PC-9 (cell line): ENCODE data around the gene TCEAL1. TPM values are rescaled to one million over a fixed set of nuclear protein-coding genes. Genes with fewer than 3 reads are reported as not detected.

Source experiments
- BruUV-seq: library from RNA; stranded (reverse); fragments of 400-500 nt; replicated peaks from 2 replicates; lab custom pipeline; 2021; lab: Mats Ljungman, UMichigan
- CTCF ChIA-PET: fragments of 300-600 bp; sonication (Branson Sonifier 250); formaldehyde crosslinking; loops from one replicate; lab custom pipeline; 2022; ENCODE audit warnings: antibody characterized with exemption; lab: Charles Lee
- POLR2A ChIA-PET: fragments of 300-600 bp; sonication (Branson Sonifier 250); formaldehyde crosslinking; loops from one replicate; lab custom pipeline; 2022; ENCODE audit warnings: antibody characterized with exemption; ENCODE audit not compliant: unreplicated experiment; lab: Charles Lee
- DNase-seq, 2 experiments: peaks; one replicate each; pipeline versions ENCODE4 v3.0.0 to v3.0.0-alpha.2; 2015 to 2022; ENCODE audit warnings: mixed read lengths in 1 of 2
- H2AFZ ChIP-seq: fragments of 200-600 bp; sonication (generic); 2 replicates; pipeline ENCODE4 v1.8.1; 2017; ENCODE audit warnings: antibody characterized with exemption
- H3F3A ChIP-seq: fragments of 200-600 bp; sonication (generic); 2 replicates; pipeline ENCODE4 v1.8.1; 2017; ENCODE audit warnings: antibody characterized with exemption, mild to moderate bottlenecking, low read depth; ENCODE audit not compliant: insufficient read depth
- H3K27ac ChIP-seq: fragments of 200-600 bp; sonication (generic); 2 replicates; pipeline ENCODE4 v1.6.1; 2016; ENCODE audit warnings: mixed run types
- H3K27me3 ChIP-seq: fragments of 200-600 bp; sonication (generic); 2 replicates; pipeline ENCODE4 v1.6.1; 2016; ENCODE audit warnings: low read depth, mixed run types; ENCODE audit not compliant: insufficient read depth
- H3K36me3 ChIP-seq: fragments of 200-600 bp; sonication (generic); 2 replicates; pipeline ENCODE4 v1.6.1; 2016; ENCODE audit warnings: low read depth, mixed run types
- H3K4me1 ChIP-seq: fragments of 200-600 bp; sonication (generic); replicated peaks from 2 replicates; pipeline ENCODE4 v1.6.1; 2016; ENCODE audit warnings: mixed run types; ENCODE audit not compliant: insufficient read depth
- H3K4me2 ChIP-seq: fragments of 200-600 bp; sonication (generic); 2 replicates; pipeline ENCODE4 v1.6.1; 2017; ENCODE audit warnings: mixed run types
- H3K4me3 ChIP-seq: fragments of 200-600 bp; sonication (generic); 2 replicates; pipeline ENCODE4 v1.6.1; 2016; ENCODE audit warnings: mixed run types
- H3K79me2 ChIP-seq: fragments of 200-600 bp; sonication (generic); 2 replicates; pipeline ENCODE4 v1.6.1; 2017; ENCODE audit warnings: low read depth, mixed run types
- H3K9me2 ChIP-seq: fragments of 200-600 bp; sonication (generic); 2 replicates; pipeline ENCODE4 v1.8.1; 2017; ENCODE audit warnings: mild to moderate bottlenecking; ENCODE audit not compliant: insufficient read depth
- H3K9me3 ChIP-seq: fragments of 200-600 bp; sonication (generic); 2 replicates; pipeline ENCODE4 v1.8.1; 2016; ENCODE audit warnings: low read depth; ENCODE audit not compliant: insufficient read depth
- H4K20me1 ChIP-seq: fragments of 200-600 bp; sonication (generic); 2 replicates; pipeline ENCODE4 v1.8.1; 2017; ENCODE audit not compliant: insufficient read depth
- CTCF ChIP-seq: fragments of 200-600 bp; sonication (generic); conservative IDR thresholded peaks from 2 replicates; pipeline ENCODE4 v1.6.1; 2017; ENCODE audit warnings: mixed run types, antibody characterized with exemption, mild to moderate bottlenecking, moderate library complexity
- EZH2 ChIP-seq: fragments of 200-600 bp; sonication (generic); IDR thresholded peaks from 2 replicates; pipeline ENCODE4 v1.8.0; 2017; ENCODE audit warnings: antibody characterized with exemption, low read depth
- intact Hi-C: fragments of 100-400 bp; cut with micrococcal nuclease; formaldehyde crosslinking; loops from one replicate; pipeline ENCODE4 v1.10.0; 2022; ENCODE audit not compliant: unreplicated experiment
- total RNA-seq: library from RNA; stranded (reverse); gene quantifications from 2 replicates; pipeline ENCODE4 v1.2.3, GENCODE V29; 2021

Gene TCEAL1
- total RNA-seq, 1 experiment from 2014 or later: 26.8 TPM

- Histone ChIP-seq H3K9me2 (no peaks in the 10 kb centered on the region), H3K9me3 (no peaks in the 10 kb centered on the region), H3K4me2 (no peak overlapping the region), H3F3A (peaks cover 29% of the 10 kb centered on the region), H3K4me1 (peaks cover 55% of the 10 kb centered on the region), H3K27ac (peak overlapping the region; percentile 78), H3K27me3 (no peaks in the 10 kb centered on the region), H3K4me3 (no peak overlapping the region), H4K20me1 (no peaks in the 10 kb centered on the region), H2AFZ (no peak overlapping the region), H3K79me2 (no peaks in the 10 kb centered on the region), H3K36me3 (no peaks in the 10 kb centered on the region)
- BruUV-seq: no TSS peak
- peak in 1 of 2 experiments; percentile 69 for DNase-seq
- ChIA-PET CTCF (no interaction called here), POLR2A (interaction anchor here (0.6 kb wide), 1 partner anchor 45 kb away, joined by 3 read pairs; no protein-coding TSS in a partner anchor)
- intact Hi-C loops: no loop called here
- TF ChIP-seq CTCF (no peak), EZH2 (no peak)
Measured at GRCh38 chrX:103640401-103641155, 11.8 kb downstream of the TCEAL1 start.

GRCh38 chrX:103644125-103644524 lies 15.3 kb downstream of the TCEAL1 start:
- Histone ChIP-seq H3K36me3 (no peaks in the 10 kb centered on the region), H3K4me3 (no peak overlapping the region), H3K79me2 (no peaks in the 10 kb centered on the region), H3K4me2 (no peak overlapping the region), H3F3A (peaks cover 16% of the 10 kb centered on the region), H3K27me3 (no peaks in the 10 kb centered on the region), H3K4me1 (peaks cover 30% of the 10 kb centered on the region), H3K9me2 (no peaks in the 10 kb centered on the region), H3K9me3 (no peaks in the 10 kb centered on the region), H4K20me1 (no peaks in the 10 kb centered on the region), H2AFZ (no peak overlapping the region), H3K27ac (no peak overlapping the region)
- intact Hi-C loops: no loop called here
- CTCF ChIA-PET: no interaction called here
- no TSS peak for BruUV-seq
- no peak for DNase-seq
- POLR2A ChIA-PET: no interaction called here
- TF ChIP-seq CTCF: no peak
- TF ChIP-seq EZH2: no peak

- Histone ChIP-seq H3F3A (no peaks in the 10 kb centered on the region), H3K27ac (no peak overlapping the region), H4K20me1 (no peaks in the 10 kb centered on the region), H3K9me2 (no peaks in the 10 kb centered on the region), H3K4me1 (no peaks in the 10 kb centered on the region), H3K4me3 (no peak overlapping the region), H3K27me3 (no peaks in the 10 kb centered on the region), H3K9me3 (no peaks in the 10 kb centered on the region), H3K4me2 (no peak overlapping the region), H3K79me2 (no peaks in the 10 kb centered on the region), H3K36me3 (no peaks in the 10 kb centered on the region), H2AFZ (no peak overlapping the region)
- no TSS peak for BruUV-seq
- intact Hi-C loops: no loop called here
- TF ChIP-seq CTCF: no peak
- TF ChIP-seq EZH2: no peak
- CTCF ChIA-PET: no interaction called here
- no peak for DNase-seq
- POLR2A ChIA-PET: no interaction called here
Measured at GRCh38 chrX:103647630-103648029, 18.9 kb downstream of the TCEAL1 start.
